ENCODE measurements around the gene MARCHF2.

GRCh38 chr19:8393192-8393870, 19.8 kb upstream of the MARCHF2 start:
- TF ChIP-seq CTCF (IDR thresholded peaks at IDR 0.05; ENCODE audit: insufficient read depth, low read length, poor library complexity, severe bottlenecking) = no peak
- no peak for TF ChIP-seq EZH2phosphoT487 (conservative IDR thresholded peaks at IDR 0.05; ENCODE audit: low read length)
